Stimulated activated CD8-positive, alpha-beta memory T cell treated with anti-CD3 and anti-CD28 coated beads, Interleukin-15, amount 100 ng/mL, for 48 hours (primary cell): ENCODE results near the gene SLC50A1.

Source experiments
- DNase-seq, 2 donors: peaks; one replicate each; pipeline ENCODE4 v3.0.0-alpha.2; 2020; ENCODE audit warnings: low read depth in 2 of 2

SLC50A1 gene

GRCh38 chr1:155135415-155136028, at the start of gene SLC50A1:
TSS of gene SLC50A1 (plus strand) at chr1:155135852. CDS start at chr1:155135912, 60 bp downstream.
- peak; percentile 90 to 91 for DNase-seq

- DNase-seq, result peak; percentile 68 to 71
Measured at GRCh38 chr1:155086128-155086741, 49.4 kb upstream of the SLC50A1 start.

GRCh38 chr1:155086856-155087535, 48.7 kb upstream of the SLC50A1 start:
- no peak for DNase-seq

- peak; percentile 59 to 70 for DNase-seq
Measured at GRCh38 chr1:155091071-155092051, 44.3 kb upstream of the SLC50A1 start.

- no peak for DNase-seq
Measured at GRCh38 chr1:155092131-155092530, 43.5 kb upstream of the SLC50A1 start.

GRCh38 chr1:155092641-155093040, 43.0 kb upstream of the SLC50A1 start:
- no peak for DNase-seq

- no peak for DNase-seq
Measured at GRCh38 chr1:155093911-155094621, 41.6 kb upstream of the SLC50A1 start.

GRCh38 chr1:155094622-155094948, 41.1 kb upstream of the SLC50A1 start:
- DNase-seq, result no peak

- no peak for DNase-seq
Measured at GRCh38 chr1:155099331-155099730, 36.3 kb upstream of the SLC50A1 start.

GRCh38 chr1:155103325-155103724, 32.3 kb upstream of the SLC50A1 start:
- DNase-seq, result no peak

GRCh38 chr1:155104605-155105534, 30.8 kb upstream of the SLC50A1 start:
- no peak for DNase-seq

GRCh38 chr1:155105604-155106011, 30.0 kb upstream of the SLC50A1 start:
- DNase-seq, result no peak

- DNase-seq, result no peak
Measured at GRCh38 chr1:155106862-155107261, 28.8 kb upstream of the SLC50A1 start.

GRCh38 chr1:155107309-155108264, 28.1 kb upstream of the SLC50A1 start:
- no peak for DNase-seq

- DNase-seq, result no peak
Measured at GRCh38 chr1:155108296-155108695, 27.4 kb upstream of the SLC50A1 start.

GRCh38 chr1:155110381-155110780, 25.3 kb upstream of the SLC50A1 start:
- no peak for DNase-seq

GRCh38 chr1:155110826-155111225, 24.8 kb upstream of the SLC50A1 start:
- DNase-seq, result no peak

- DNase-seq, result no peak
Measured at GRCh38 chr1:155113450-155113980, 22.1 kb upstream of the SLC50A1 start.
